Activated T-cell treated with anti-CD3 and anti-CD28 coated beads, Interleukin-2, amount 50 U/mL, for 48 hours (primary cell): ENCODE measurements around the gene FUT3.
A peak's percentile ranks its signal among the peaks of the same experiment; 100 is the strongest.
"Not testable (repeated sequence)": the region's sequence is repeated elsewhere in the genome, so short reads cannot be mapped to it uniquely, and the experiment has no call there.

ENCODE experiments used
- DNase-seq, 2 experiments: peaks; one replicate each; pipeline ENCODE4 v3.0.0-alpha.2; 2020

The FUT3 gene

DNA sequence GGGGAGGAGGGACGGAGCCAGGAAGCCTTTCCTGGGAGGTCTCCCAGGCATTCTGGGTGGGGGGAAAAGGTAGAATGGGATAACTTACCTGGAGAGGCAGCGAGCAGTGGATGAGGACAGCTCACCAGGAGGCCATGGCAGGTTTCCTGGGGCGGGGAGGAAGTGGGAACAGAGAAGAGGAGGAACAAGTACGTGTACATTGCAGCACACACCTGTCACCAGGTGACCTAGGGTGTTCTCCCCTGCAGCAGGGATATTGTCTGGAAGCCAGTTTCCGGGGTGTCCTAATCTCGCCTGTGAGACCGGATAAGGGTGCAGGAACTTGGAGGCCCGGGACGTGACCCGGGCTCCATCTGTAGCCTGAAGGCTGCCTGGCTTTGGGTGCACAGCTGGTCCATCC is at the start of gene FUT3:
Gene FUT3 (minus strand): TSS at position 148 of the 400 bp plus-strand sequence.
- no peak for DNase-seq

GRCh38 chr19:5900976-5901375 is 49.7 kb upstream of the FUT3 start:
- DNase-seq: no peak

- no peak for DNase-seq
These were observed 48.7 kb upstream of the FUT3 start for GRCh38 chr19:5899728-5900526.

GRCh38 chr19:5897189-5897969 is 46.1 kb upstream of the FUT3 start:
- no peak for DNase-seq

- DNase-seq: no peak
These were observed 45.3 kb upstream of the FUT3 start for GRCh38 chr19:5896365-5897076.

DNA sequence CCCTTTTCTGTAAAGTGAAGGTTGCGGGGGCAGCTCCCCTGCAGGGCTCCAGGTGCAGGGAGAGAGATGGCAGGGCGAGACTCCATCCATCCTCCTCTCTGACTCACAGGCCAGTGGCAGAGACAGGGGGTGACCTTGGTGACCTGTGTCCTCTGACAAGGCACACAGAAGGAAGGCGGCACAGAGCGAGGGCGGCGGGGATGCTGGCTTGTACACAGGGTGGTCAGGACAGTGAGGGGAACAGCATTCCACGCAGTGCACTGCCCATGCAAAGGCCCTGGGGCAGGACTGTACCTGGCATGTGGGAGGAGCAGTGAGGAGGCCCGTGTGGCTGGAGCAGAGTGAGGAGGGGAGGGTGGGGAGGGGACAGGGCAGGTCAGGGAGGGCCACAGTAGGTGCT is 44.6 kb upstream of the FUT3 start:
- no peak for DNase-seq

DNA sequence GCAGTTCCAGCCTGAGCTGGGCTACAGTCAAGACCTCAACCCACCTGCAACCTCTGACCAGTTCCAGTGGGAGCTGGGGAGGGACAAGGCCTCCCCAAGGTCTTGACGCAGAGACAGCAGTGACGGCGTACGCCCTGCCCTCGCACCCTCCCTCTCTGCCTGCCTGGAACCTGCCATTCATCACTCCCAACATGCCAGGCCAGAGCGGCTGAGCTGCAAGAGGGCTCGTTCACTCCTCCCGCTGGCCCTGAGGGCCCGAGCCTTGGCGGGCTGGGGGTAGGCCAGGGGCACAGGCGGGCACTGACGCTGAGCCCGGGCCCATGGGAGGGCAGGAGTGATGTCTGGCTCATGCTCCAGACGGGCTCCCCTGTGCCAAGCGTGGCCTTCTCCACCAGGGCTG is 44.2 kb upstream of the FUT3 start:
- no peak for DNase-seq

DNA sequence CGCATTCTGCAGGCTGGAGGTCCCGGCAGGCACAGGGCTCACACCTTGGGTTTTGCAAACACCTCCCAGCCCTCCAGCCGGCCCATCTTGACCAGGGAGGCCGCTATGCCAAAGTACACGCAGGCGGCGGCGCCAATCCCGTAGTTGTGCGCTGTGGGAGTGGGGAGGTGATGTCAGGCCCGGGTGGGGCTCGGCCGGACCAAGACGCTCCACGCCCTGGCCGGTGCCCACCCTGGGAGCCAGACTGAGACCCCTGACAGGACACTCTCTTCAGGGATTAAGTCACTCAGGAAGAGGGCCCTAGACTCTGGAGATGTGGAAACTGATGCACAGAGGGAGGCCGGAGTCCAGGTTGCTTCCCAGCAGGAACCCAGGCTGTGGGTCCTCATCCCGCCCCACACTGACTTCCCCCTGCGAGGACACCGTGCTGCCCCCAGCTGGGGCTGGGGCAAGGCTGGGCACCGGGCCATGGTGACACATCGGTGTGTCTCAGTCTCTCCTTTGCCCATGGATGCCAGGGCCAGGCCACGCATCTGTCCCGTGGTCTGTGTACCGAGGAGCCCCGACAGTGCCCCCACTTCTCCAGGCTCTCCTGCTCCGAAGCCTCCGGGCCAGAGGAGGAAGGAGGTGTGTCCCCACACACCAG is 43.6 kb upstream of the FUT3 start:
- DNase-seq: no peak

DNA sequence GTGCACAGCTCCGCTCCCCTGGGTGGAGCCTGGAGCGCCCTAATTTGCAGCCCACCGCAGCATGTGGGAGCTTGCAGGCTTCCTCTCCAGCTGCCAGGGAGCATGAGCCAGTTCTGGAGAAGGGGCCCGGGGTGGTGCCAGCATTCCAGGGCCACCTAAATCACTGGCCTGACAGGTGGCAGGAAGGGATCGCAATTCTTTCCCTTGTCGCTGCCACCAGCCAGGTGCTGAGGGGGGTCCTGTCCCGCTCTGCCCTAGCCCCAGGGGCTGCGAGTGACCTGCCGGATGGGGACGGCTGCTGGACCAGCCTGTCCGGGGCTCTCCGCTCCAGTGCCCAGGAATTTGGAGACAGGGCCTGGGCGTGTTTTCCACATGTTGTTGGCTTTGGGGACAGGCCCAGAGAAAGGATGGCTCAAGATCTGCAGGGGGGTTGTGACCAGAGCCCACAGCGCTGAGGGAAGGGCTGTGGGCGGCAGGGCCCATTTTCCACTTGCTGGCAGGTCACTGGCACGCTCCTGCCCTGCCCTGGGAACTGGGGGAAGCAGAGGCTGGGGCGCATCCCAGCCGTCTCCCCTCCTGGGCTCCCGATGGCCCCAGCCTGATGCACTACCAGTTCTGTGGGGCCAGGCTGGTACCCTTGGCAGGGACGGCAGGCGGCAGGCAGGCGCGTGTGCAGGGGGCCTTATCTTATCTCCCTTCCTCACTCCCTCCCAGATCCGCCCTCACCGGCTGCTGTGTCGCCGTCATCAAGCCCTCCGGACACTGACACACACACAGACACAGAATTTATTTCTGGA is 42.9 kb upstream of the FUT3 start:
- no peak for DNase-seq

- DNase-seq: no peak
These were observed 42.2 kb upstream of the FUT3 start for GRCh38 chr19:5893296-5893903.

DNA sequence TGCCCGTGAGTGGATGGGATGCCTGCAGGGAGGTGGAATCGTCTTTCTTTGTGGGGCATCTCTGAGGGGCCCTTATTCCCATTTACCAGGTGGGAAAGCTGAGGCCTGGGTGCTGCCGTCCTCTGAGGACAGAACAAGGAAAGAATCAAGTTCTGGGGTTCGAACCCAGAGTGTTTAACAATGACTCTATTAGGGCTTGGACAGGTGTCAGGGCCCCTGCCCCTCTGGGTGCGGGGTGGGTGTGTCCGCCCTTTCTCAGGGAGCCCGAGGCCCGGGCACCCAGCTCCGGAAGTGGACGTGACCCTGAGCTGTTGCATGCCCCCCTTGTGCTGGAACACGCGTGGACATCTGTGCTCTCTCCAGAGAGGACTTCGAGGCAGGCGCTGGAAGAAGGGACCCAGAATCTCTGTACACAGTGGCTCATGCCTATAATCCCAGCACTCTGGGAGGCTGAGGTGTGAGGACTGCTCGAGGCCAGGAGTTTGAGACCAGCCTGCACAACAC is 41.6 kb upstream of the FUT3 start:
- DNase-seq: no peak

DNA sequence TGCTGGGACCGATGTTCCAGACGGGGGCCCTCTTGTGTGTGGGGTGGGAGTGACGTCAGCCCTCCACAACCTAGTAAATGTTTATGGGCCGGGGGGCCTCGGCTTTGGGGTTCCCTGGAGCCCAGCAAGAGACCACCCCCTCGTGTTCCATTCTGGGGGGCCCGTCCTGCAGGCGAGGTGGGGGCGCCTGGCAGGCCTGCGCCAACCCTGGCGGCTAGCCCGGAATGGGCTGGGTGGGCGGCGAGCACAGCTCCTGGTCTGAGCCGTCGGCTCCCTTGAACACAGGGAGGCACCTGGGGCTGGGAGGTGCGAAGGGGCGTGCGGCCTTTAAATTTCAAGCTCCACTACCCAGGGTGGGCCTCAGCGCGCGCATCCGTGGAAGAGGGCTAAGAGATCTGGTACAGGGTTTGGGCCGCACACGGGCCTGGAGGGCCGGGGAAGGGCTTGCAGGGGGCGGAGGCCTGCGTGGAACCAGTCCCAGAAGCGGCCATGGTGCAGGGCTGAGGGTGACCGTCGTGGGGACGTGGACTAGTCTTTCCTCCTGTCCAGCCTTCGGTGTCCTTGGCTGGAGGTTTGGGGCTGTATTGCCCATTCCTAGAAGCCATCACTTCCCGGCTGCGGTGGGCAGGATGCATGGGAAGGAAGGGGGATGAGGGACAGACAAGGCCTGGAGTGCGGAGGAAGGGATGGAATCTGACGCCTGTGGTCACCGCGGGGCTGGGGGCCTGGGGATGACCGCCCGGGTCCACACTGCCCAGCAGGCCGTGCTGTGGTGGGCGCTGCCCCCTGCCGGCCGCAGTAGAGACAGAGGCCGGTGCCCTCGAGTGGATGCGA is 40.9 kb upstream of the FUT3 start:
- DNase-seq: peak; percentile 53 to 57

- peak in 1 of 2 experiments; percentile 36 for DNase-seq
These were observed 40.3 kb upstream of the FUT3 start for GRCh38 chr19:5891572-5891937.

DNA sequence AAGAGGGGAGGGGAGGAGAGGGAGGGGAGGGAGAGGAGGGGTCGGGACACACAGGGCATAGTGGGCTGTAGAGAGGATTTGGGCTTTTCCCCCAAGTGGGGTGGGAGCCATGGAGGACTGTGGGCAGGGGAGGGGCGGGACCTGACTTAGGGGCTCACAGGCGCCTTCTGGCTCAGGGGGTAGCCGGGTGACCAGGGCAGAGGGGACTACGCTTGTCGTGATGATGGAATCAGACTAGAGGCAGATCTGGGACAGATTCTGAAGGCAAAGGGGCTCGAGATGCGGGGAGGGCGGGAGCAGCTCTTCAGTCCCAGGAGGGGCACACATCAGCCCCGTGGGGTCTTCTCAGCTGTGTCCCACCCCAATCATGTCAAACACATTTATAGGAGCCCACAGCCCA is 38.9 kb upstream of the FUT3 start:
- no peak for DNase-seq

GRCh38 chr19:5889288-5889971 is 38.2 kb upstream of the FUT3 start:
- DNase-seq: no peak

DNA sequence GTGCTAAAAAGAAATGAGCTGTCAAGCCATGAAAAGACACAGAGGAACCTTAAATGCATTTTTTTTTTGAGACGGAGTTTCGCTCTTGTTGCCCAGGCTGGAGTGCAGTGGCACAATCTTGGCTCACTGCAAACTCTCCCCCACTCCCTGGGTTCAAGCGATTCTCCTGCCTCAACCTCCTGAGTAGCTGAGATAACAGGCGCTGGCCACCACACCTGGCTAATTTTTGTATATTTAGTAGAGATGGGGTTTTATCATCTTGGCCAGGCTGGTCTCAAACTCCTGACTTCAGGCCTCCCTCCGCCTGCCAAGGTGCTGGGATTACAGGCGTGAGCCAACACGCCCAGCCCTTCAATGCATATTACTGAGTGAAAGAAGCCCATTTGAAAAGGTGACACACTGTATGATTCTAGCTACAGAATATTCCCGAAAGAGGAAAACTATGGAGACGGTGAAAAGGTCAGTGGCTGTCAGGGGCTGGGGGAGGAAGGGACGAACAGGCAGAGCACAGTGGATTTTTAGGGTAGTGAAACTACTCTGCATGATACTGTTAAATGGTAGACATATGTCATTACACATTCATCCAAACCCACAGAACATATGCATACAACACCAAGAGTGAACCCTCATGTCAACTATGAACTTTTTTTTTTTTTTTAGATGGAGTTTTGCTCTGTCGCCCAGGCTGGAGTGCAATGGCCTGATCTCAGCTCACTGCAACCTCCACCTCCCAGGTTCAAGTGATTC is 33.0 kb upstream of the FUT3 start:
- not testable (repeated sequence) for DNase-seq

- DNase-seq: not testable (repeated sequence)
These were observed 32.1 kb upstream of the FUT3 start for GRCh38 chr19:5883157-5883873.

GRCh38 chr19:5882421-5882968 is 31.2 kb upstream of the FUT3 start:
- DNase-seq: no peak
